Uterus (tissue), 4 donors: ENCODE data around the gene IFNLR1. TPM values are rescaled to one million over a fixed set of nuclear protein-coding genes. Genes with fewer than 3 reads are reported as not detected.
"Not testable (repeated sequence)": the region's sequence is repeated elsewhere in the genome, so short reads cannot be mapped to it uniquely, and the experiment has no call there.

Experiments
- DNase-seq, 2 donors: peaks; one replicate each; pipeline ENCODE4 v3.0.0-alpha.2; 2019 to 2020
- H3K27ac ChIP-seq, 2 donors: fragments of 200-600 bp; sonication (generic); 1 replicate in 1 of 2; 2 replicates in 1 of 2; pipeline ENCODE4 v1.5.1; 2016 to 2018
- H3K27me3 ChIP-seq, 2 donors: fragments of 200-600 bp; sonication (generic); one replicate each; pipeline ENCODE4 v1.5.1; 2018 to 2019; ENCODE audit warnings: control low read depth in 1 of 2
- H3K36me3 ChIP-seq, 2 donors: fragments of 200-600 bp; sonication (generic); one replicate each; pipeline ENCODE4 v1.5.1; 2019; ENCODE audit warnings: control low read depth in 1 of 2
- H3K4me1 ChIP-seq, 2 donors: fragments of 200-600 bp; sonication (generic); one replicate each; pipeline ENCODE4 v1.5.1; 2018 to 2019; ENCODE audit warnings: control low read depth in 1 of 2
- H3K4me3 ChIP-seq, 2 donors: fragments of 200-600 bp; sonication (generic); 1 replicate in 1 of 2; 2 replicates in 1 of 2; pipeline ENCODE4 v1.5.1; 2018 to 2019; ENCODE audit warnings: mild to moderate bottlenecking in 1 of 2
- H3K9me3 ChIP-seq, 2 donors: fragments of 200-600 bp; sonication (generic); one replicate each; pipeline ENCODE4 v1.5.1; 2019; ENCODE audit warnings: control low read depth in 1 of 2
- POLR2A ChIP-seq, 2 donors: fragments of 450-650 bp; IDR thresholded peaks; one replicate each; pipeline ENCODE4 v1.6.1; 2016; ENCODE audit warnings: antibody characterized with exemption in 2 of 2, mild to moderate bottlenecking in 1 of 2, moderate library complexity in 1 of 2
- intact Hi-C: fragments of 100-400 bp; cut with DNase I; formaldehyde crosslinking; loops from one replicate; pipeline ENCODE4 v1.15.1; 2023; ENCODE audit warnings: low total_unique reads
- total RNA-seq, 4 donors: library from RNA; depleted of rRNA in 3 of 4; stranded (reverse); fragments of >200 nt in 3 of 4; gene quantifications; one replicate each; pipeline versions ENCODE4 v1.1.0 to v1.2.4, GENCODE V29; 2014 to 2023
- TF ChIP-seq, protein P1 (sequence below), 4 experiments: fragments of 200-600 bp in 2 of 4; fragments of 450-650 bp in 2 of 4; sonication (generic) in 2 of 4; IDR thresholded peaks; one replicate each; pipeline ENCODE4 v1.5.1; 2016 to 2019; ENCODE audit warnings: antibody characterized with exemption in 4 of 4, mild to moderate bottlenecking in 2 of 4, moderate library complexity in 1 of 4
- donor health status: DM: yes; HTN: yes; CAD: no.

Gene IFNLR1
- total RNA-seq, 4 donors from 2014 or later: 0.29 to 2.6 (median 1.3) TPM; not detected in 1

DNA sequence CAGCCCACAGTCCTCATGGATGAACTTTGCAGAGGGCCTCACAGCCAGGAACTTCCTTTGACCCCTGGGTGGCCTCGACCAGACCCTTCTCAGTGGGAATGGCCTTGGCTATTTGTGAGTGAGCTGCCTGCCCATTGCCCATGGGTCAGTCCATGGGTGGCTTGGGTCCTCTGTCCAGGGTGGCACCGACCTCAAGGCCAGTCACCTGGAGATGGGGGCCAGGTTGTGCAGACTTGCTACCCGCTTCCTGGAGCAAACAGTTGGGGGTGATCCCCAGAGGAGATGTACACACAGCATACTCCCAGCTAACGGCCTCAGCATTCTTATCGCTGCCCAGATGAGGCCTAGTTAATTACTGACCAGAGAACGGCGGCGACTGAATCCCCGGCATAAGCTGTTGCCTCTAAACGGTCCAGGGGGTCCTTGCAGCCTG is 23.1 kb upstream of the IFNLR1 start:
- Histone ChIP-seq H3K27me3 (no peaks in the 10 kb centered on the region), H3K4me1 (no peaks in the 10 kb centered on the region), H3K9me3 (no peaks in the 10 kb centered on the region), H3K4me3 (no peak overlapping the region), H3K27ac (no peak overlapping the region), H3K36me3 (no peaks in the 10 kb centered on the region)
- TF ChIP-seq POLR2A (IDR thresholded peaks at IDR 0.05): no peak
- TF ChIP-seq, protein P1, sequence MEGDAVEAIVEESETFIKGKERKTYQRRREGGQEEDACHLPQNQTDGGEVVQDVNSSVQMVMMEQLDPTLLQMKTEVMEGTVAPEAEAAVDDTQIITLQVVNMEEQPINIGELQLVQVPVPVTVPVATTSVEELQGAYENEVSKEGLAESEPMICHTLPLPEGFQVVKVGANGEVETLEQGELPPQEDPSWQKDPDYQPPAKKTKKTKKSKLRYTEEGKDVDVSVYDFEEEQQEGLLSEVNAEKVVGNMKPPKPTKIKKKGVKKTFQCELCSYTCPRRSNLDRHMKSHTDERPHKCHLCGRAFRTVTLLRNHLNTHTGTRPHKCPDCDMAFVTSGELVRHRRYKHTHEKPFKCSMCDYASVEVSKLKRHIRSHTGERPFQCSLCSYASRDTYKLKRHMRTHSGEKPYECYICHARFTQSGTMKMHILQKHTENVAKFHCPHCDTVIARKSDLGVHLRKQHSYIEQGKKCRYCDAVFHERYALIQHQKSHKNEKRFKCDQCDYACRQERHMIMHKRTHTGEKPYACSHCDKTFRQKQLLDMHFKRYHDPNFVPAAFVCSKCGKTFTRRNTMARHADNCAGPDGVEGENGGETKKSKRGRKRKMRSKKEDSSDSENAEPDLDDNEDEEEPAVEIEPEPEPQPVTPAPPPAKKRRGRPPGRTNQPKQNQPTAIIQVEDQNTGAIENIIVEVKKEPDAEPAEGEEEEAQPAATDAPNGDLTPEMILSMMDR (IDR thresholded peaks at IDR 0.05): no peak
- intact Hi-C loops: no loop called here
- DNase-seq: no peak

DNA sequence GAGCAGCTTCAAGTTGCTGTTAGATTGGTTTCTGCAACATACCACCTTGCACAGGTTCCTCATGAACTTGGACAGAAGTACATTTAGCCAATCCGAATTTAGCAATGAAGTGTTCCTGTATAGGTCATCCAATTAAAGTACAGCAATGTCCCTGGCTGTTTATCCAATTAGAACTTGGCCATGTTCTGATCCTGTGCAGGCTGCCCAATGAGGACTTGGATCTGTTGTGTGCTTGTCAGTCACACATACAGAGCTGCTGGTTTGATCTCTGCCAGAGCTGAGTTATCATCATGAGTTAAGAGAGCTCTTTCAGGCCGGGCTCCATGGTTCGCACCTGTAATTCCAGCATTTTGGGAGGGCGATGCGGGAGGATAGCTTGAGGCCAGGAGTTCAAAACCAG is 22.0 kb upstream of the IFNLR1 start:
- Histone ChIP-seq H3K27ac (no peak overlapping the region), H3K9me3 (no peaks in the 10 kb centered on the region), H3K36me3 (no peaks in the 10 kb centered on the region), H3K4me1 (no peaks in the 10 kb centered on the region), H3K4me3 (no peak overlapping the region), H3K27me3 (no peaks in the 10 kb centered on the region)
- no peak for DNase-seq
- TF ChIP-seq, protein P1 (IDR thresholded peaks at IDR 0.05): no peak
- TF ChIP-seq POLR2A (IDR thresholded peaks at IDR 0.05): no peak
- intact Hi-C loops: no loop called here

DNA sequence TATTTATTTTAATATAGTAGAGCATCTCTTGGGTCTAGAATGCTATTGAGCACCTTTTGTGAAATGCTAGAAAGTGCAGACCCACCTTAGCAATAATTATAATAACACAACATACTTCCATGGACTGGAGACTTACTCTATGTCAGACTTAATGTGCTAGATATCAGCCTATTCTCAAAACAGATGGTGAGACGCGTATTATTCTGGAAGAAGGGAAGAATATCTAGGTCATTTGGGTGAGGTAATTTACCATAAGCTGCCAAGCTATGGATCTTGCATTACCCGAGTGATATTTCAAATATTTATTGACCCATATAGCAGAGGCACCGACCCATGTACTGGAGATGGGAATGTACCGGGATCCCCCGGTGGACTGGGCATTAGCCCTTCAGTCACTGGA is 20.6 kb upstream of the IFNLR1 start:
- intact Hi-C loops: no loop called here

DNA sequence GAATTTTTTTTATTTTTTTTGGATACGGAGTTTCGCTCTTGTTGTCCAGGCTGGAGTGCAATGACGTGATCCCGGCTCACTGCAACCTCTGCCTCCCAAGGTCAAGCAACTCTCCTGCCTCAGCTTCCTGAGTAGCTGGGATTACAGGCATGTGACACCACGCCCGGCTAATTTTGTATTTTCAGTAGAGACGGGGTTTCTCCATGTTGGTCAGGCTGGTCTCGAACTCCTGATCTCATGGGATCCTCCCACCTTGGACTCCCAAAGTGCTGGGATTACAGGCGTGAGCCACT is 20.3 kb upstream of the IFNLR1 start:
- intact Hi-C loops, DNase-seq, H3K4me3 ChIP-seq, H3K27ac ChIP-seq, H3K27me3 ChIP-seq, H3K36me3 ChIP-seq, H3K9me3 ChIP-seq, H3K4me1 ChIP-seq: not testable (repeated sequence)

More for the DNA sequence above, 20.6 kb upstream of the IFNLR1 start:
- no peak for TF ChIP-seq POLR2A (IDR thresholded peaks at IDR 0.05)
- TF ChIP-seq, protein P1 (IDR thresholded peaks at IDR 0.05): no peak
- H3K4me3 ChIP-seq: no peak overlapping the region
- no peak overlapping the region for H3K27ac ChIP-seq
- H3K4me1 ChIP-seq: no peaks in the 10 kb centered on the region
- H3K36me3 ChIP-seq: no peaks in the 10 kb centered on the region
- H3K9me3 ChIP-seq: no peaks in the 10 kb centered on the region
- H3K27me3 ChIP-seq: no peaks in the 10 kb centered on the region
- no peak for DNase-seq

DNA sequence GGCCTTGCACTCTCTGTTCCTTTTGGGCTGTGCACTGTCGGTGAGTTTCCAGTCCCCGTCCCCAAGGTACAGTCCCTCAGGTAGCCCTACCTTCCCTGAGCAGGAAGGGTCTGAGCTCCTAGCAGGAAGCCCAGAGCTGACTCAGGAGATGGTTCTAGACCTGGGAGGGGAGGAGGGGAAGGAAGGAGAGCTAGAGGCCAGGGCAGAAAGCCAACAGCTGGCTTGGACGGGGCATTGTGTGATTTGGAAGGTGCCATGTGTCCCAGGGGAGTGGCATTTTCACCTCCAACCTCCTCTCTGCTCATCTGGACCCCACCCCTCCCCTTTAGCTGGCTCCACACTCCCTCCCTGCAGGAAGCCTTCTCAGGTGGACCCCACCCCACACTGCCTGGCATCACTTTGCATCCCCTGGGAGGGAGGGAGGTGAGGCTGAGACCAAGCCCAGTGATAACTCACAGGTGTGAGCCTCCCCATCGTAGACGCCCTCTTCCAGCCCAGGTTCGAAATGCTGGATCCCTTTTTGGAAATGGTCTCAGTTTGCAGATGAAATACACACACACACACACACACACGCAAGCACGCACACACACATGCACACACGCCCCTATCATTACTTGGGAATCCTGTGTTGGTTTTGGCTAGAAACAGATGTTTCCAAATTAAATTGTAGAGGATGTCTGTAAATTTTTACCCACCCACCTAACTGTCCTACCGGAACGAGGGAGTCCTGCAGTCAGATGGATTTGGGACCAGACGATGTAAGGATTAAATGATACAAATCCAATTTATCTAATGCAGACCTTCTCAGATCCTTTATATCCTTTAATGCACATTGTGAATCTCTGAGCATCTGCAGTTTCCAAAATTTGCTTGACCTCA is 19.7 kb upstream of the IFNLR1 start:
- TF ChIP-seq, protein P1 (IDR thresholded peaks at IDR 0.05): no peak
- no peak for TF ChIP-seq POLR2A (IDR thresholded peaks at IDR 0.05)
- intact Hi-C loops: no loop called here
- no peak for DNase-seq

More for the DNA sequence above, 19.7 kb upstream of the IFNLR1 start:
- Histone ChIP-seq H3K27me3 (no peaks in the 10 kb centered on the region), H3K9me3 (no peaks in the 10 kb centered on the region), H3K4me3 (no peak overlapping the region), H3K36me3 (no peaks in the 10 kb centered on the region), H3K27ac (no peak overlapping the region), H3K4me1 (peaks cover 0 to 3% of the 10 kb centered on the region in 2 donors)
